H9 (cell line): Measurements from ENCODE around the gene CCR3. TPM values are rescaled to one million over a fixed set of nuclear protein-coding genes. Genes with fewer than 3 reads are reported as not detected.

Experiments
- DNase-seq: peaks from one replicate; pipeline ENCODE4 v3.0.0-alpha.2; 2017
- H2AFZ ChIP-seq: one replicate; pipeline ENCODE4 v1.6.1; 2013; ENCODE audit warnings: mild to moderate bottlenecking, low read length, control low read depth, moderate library complexity
- H2AK5ac ChIP-seq: 2 replicates; pipeline ENCODE4 v1.6.1; 2013; ENCODE audit warnings: low read length, control low read depth, mixed read lengths; ENCODE audit not compliant: insufficient read length
- H2BK120ac ChIP-seq: one replicate; pipeline ENCODE4 v1.6.1; 2013; ENCODE audit warnings: low read depth, mild to moderate bottlenecking, low read length, control low read depth, inconsistent platforms; ENCODE audit not compliant: poor library complexity, severe bottlenecking
- H2BK12ac ChIP-seq: 2 replicates; pipeline ENCODE4 v1.6.1; 2013; ENCODE audit warnings: low read length, control low read depth, mixed read lengths, low read depth; ENCODE audit not compliant: insufficient read length
- H2BK15ac ChIP-seq: 2 replicates; pipeline ENCODE4 v1.6.1; 2013; ENCODE audit warnings: low read depth, low read length, control low read depth
- H2BK20ac ChIP-seq: one replicate; pipeline ENCODE4 v1.6.1; 2013; ENCODE audit warnings: low read depth, mild to moderate bottlenecking, low read length, control low read depth, inconsistent platforms; ENCODE audit not compliant: poor library complexity, severe bottlenecking
- H2BK5ac ChIP-seq: 2 replicates; pipeline ENCODE4 v1.6.1; 2013; ENCODE audit warnings: low read length, control low read depth, mixed read lengths; ENCODE audit not compliant: insufficient read length
- H3K14ac ChIP-seq: 2 replicates; pipeline ENCODE4 v1.6.1; 2013; ENCODE audit warnings: low read length, control low read depth; ENCODE audit not compliant: insufficient read depth
- H3K18ac ChIP-seq: 2 replicates; pipeline ENCODE4 v1.6.1; 2013; ENCODE audit warnings: low read depth, mild to moderate bottlenecking, mixed read lengths, low read length, control low read depth; ENCODE audit not compliant: insufficient read length
- H3K23ac ChIP-seq: 2 replicates; pipeline ENCODE4 v1.6.1; 2013; ENCODE audit warnings: low read length, control low read depth, mixed read lengths, low read depth; ENCODE audit not compliant: insufficient read length
- H3K23me2 ChIP-seq: 2 replicates; pipeline ENCODE4 v1.6.1; 2013; ENCODE audit warnings: low read depth, mild to moderate bottlenecking, mixed read lengths, low read length, control low read depth; ENCODE audit not compliant: insufficient read length, poor library complexity, severe bottlenecking
- H3K27ac ChIP-seq: 2 replicates; pipeline ENCODE4 v1.5.1; 2013; ENCODE audit warnings: low read length, control low read depth, mixed read lengths, low read depth; ENCODE audit not compliant: insufficient read length
- H3K27me3 ChIP-seq: 2 replicates; pipeline ENCODE4 v1.6.1; 2013; ENCODE audit warnings: low read length, control low read depth, inconsistent platforms; ENCODE audit not compliant: insufficient read depth
- H3K4ac ChIP-seq: 2 replicates; pipeline ENCODE4 v1.6.1; 2013; ENCODE audit warnings: low read depth, mild to moderate bottlenecking, control low read depth, inconsistent platforms, low read length, moderate library complexity
- H3K4me1 ChIP-seq: 2 replicates; pipeline ENCODE4 v1.6.1; 2013; ENCODE audit warnings: low read length, control low read depth, inconsistent platforms; ENCODE audit not compliant: insufficient read depth
- H3K4me2 ChIP-seq: 2 replicates; pipeline ENCODE4 v1.6.1; 2013; ENCODE audit warnings: low read length, control low read depth, mixed read lengths; ENCODE audit not compliant: insufficient read length, insufficient read depth
- H3K56ac ChIP-seq: 2 replicates; pipeline ENCODE4 v1.6.1; 2013; ENCODE audit warnings: low read depth, mild to moderate bottlenecking, mixed read lengths, low read length, control low read depth; ENCODE audit not compliant: insufficient read length
- H3K79me1 ChIP-seq: 2 replicates; pipeline ENCODE4 v1.6.1; 2013; ENCODE audit warnings: low read depth, mild to moderate bottlenecking, moderate library complexity, low read length, control low read depth, inconsistent platforms; ENCODE audit not compliant: insufficient read depth, poor library complexity, severe bottlenecking
- H3K79me2 ChIP-seq: 2 replicates; pipeline ENCODE4 v1.6.1; 2013; ENCODE audit warnings: low read length, control low read depth, inconsistent platforms; ENCODE audit not compliant: insufficient read depth
- H3K9ac ChIP-seq: 2 replicates; pipeline ENCODE4 v1.6.1; 2013; ENCODE audit warnings: low read length, control low read depth, mixed read lengths; ENCODE audit not compliant: insufficient read length; ENCODE audit errors: extremely low read depth
- H3K9me3 ChIP-seq: one replicate; pipeline ENCODE4 v1.6.1; 2013; ENCODE audit warnings: low read depth, low read length, inconsistent platforms; ENCODE audit not compliant: control insufficient read depth
- H3T11ph ChIP-seq: one replicate; pipeline ENCODE4 v1.6.1; 2013; ENCODE audit warnings: mild to moderate bottlenecking, low read length, control low read depth, inconsistent platforms
- H4K20me1 ChIP-seq: one replicate; pipeline ENCODE4 v1.6.1; 2013; ENCODE audit not compliant: control insufficient read depth, insufficient read length, insufficient read depth
- H4K5ac ChIP-seq: 2 replicates; pipeline ENCODE4 v1.6.1; 2013; ENCODE audit warnings: low read depth, mild to moderate bottlenecking, mixed read lengths, low read length, control low read depth; ENCODE audit not compliant: insufficient read length
- H4K8ac ChIP-seq: replicated peaks from 2 replicates; pipeline ENCODE4 v1.6.1; 2013; ENCODE audit warnings: low read length, control low read depth, mixed read lengths, low read depth; ENCODE audit not compliant: insufficient read length
- H4K91ac ChIP-seq: 2 replicates; pipeline ENCODE4 v1.6.1; 2013; ENCODE audit warnings: low read depth, mild to moderate bottlenecking, moderate library complexity, mixed read lengths, low read length, control low read depth; ENCODE audit not compliant: insufficient read length
- H3K27ac Mint-ChIP-seq, 3 experiments: 2 replicates in 2 of 3; 3 replicates in 1 of 3; pipeline ENCODE4 v1.8.0; 2020 to 2021; ENCODE audit warnings: mixed read lengths in 3 of 3, mild to moderate bottlenecking in 1 of 3, moderate library complexity in 1 of 3
- H3K27me3 Mint-ChIP-seq: 2 replicates; pipeline ENCODE4 v1.8.0; 2021; ENCODE audit warnings: low read depth, mild to moderate bottlenecking, moderate library complexity, mixed read lengths
- H3K36me3 Mint-ChIP-seq, 3 experiments: 2 replicates in 2 of 3; 3 replicates in 1 of 3; pipeline ENCODE4 v1.8.0; 2020 to 2021; ENCODE audit warnings: low read depth in 3 of 3, mixed read lengths in 3 of 3; ENCODE audit not compliant: insufficient read depth in 1 of 3
- H3K4me1 Mint-ChIP-seq, 2 experiments: 2 replicates each; pipeline ENCODE4 v1.8.0; 2020; ENCODE audit warnings: mixed read lengths in 2 of 2
- H3K4me3 Mint-ChIP-seq, 2 experiments: 2 replicates in 1 of 2; 3 replicates in 1 of 2; pipeline ENCODE4 v1.8.0; 2020 to 2021; ENCODE audit warnings: mild to moderate bottlenecking in 2 of 2, mixed read lengths in 2 of 2, moderate library complexity in 1 of 2
- H3K9me3 Mint-ChIP-seq, 2 experiments: 2 replicates in 1 of 2; 3 replicates in 1 of 2; pipeline ENCODE4 v1.8.0; 2020; ENCODE audit warnings: mild to moderate bottlenecking in 2 of 2, mixed read lengths in 2 of 2, moderate library complexity in 1 of 2
- WGBS: extraction: QIAGEN DNeasy Blood & Tissue Kit; methylation state at CpG from one replicate; pipeline ENCODE4 v1.1.7; 2013; ENCODE audit warnings: missing lambda C conversion rate, low lambda C conversion rate, mixed read lengths; ENCODE audit not compliant: insufficient read length; ENCODE audit errors: extremely low coverage; 5-methylcytosine and 5-hydroxymethylcytosine counted together
- total RNA-seq: library from RNA; stranded (reverse); gene quantifications from 2 replicates; pipeline ENCODE4 v1.2.1, GENCODE V29; 2021
- TF ChIP-seq, protein P1 (sequence below): fragments of 200-600 bp; sonication (generic); conservative IDR thresholded peaks from 3 replicates; pipeline ENCODE4 v1.8.0; 2021; ENCODE audit warnings: antibody characterized with exemption, mild to moderate bottlenecking

CCR3 gene
- total RNA-seq, 1 experiment from 2014 or later = not detected

DNA sequence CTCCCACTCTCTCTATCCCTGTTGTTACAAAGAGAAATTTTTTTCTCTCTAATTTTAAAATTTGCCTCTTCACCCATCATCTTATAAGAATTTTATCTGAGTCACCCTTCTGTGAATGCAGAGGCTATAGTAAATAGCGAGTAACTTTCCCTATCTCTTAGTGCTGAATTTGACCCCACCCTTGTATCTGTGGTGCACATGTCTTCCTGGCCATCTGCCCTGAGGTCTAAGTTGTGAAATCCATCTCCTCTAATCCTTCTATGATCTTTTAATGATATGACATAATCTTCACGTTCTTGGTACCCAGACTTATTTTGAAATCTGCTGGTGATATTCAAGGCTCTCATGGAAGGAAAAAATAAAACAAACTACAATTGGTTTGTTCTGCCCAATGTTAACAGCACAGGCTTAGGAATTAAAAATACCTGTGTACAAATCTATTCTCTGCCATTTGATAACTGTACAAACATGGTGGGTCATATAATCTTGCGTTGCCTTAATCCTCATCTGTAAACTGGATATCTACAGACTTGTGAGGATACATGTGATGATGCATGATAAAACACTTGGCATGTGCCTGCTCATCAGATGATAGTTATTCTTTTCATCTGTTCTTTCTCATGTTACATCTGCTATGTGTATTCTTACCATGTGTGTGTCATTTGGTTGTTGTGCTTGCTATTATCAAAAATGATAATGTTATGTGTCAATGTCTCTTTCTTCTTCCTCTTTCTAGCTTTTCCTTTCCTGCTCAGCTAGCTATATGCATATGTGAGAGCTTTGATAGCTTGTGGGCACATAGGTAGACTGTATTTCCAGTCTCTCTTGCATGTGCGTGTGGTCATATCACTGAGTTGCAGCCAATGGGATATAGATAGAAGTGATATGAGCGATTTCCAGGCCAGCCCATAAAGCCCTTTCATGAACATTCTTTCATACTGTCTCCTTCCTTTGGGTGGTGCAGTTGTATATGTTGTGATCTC is 13.7 kb upstream of the CCR3 start:
- H3K4me2 ChIP-seq = no peak overlapping the region
- no peaks in the 10 kb centered on the region for H3K36me3 Mint-ChIP-seq
- no peaks in the 10 kb centered on the region for H3K79me1 ChIP-seq
- H3K4me1 Mint-ChIP-seq = no peaks in the 10 kb centered on the region
- TF ChIP-seq, protein P1, sequence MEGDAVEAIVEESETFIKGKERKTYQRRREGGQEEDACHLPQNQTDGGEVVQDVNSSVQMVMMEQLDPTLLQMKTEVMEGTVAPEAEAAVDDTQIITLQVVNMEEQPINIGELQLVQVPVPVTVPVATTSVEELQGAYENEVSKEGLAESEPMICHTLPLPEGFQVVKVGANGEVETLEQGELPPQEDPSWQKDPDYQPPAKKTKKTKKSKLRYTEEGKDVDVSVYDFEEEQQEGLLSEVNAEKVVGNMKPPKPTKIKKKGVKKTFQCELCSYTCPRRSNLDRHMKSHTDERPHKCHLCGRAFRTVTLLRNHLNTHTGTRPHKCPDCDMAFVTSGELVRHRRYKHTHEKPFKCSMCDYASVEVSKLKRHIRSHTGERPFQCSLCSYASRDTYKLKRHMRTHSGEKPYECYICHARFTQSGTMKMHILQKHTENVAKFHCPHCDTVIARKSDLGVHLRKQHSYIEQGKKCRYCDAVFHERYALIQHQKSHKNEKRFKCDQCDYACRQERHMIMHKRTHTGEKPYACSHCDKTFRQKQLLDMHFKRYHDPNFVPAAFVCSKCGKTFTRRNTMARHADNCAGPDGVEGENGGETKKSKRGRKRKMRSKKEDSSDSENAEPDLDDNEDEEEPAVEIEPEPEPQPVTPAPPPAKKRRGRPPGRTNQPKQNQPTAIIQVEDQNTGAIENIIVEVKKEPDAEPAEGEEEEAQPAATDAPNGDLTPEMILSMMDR = no peak
- no peaks in the 10 kb centered on the region for H3K4me1 ChIP-seq
- H3K27me3 ChIP-seq = no peaks in the 10 kb centered on the region
- no peak overlapping the region for H3K56ac ChIP-seq
- no peaks in the 10 kb centered on the region for H3K79me2 ChIP-seq
- H4K8ac ChIP-seq = no peak overlapping the region
- no peak overlapping the region for H3K27ac Mint-ChIP-seq
- H4K91ac ChIP-seq = no peak overlapping the region
- no peak overlapping the region for H3K23ac ChIP-seq
- no peak overlapping the region for H2AK5ac ChIP-seq
- H2BK20ac ChIP-seq = no peak overlapping the region
- H4K5ac ChIP-seq = no peak overlapping the region
- H3K4me3 Mint-ChIP-seq = no peak overlapping the region
- H3K9ac ChIP-seq = no peak overlapping the region
- H4K20me1 ChIP-seq = no peaks in the 10 kb centered on the region
- no peak overlapping the region for H2BK120ac ChIP-seq
- H2BK15ac ChIP-seq = no peak overlapping the region
- no CpG with 5 or more reads among the region's 5 CpGs for WGBS
- H3K18ac ChIP-seq = no peak overlapping the region
- H3K27ac ChIP-seq = no peak overlapping the region
- H3K9me3 ChIP-seq = no peaks in the 10 kb centered on the region
- no peak overlapping the region for H3K4ac ChIP-seq
- no peak overlapping the region for H2AFZ ChIP-seq
- no peak overlapping the region for H2BK5ac ChIP-seq
- H3T11ph ChIP-seq = no peak overlapping the region
- H3K27me3 Mint-ChIP-seq = peaks cover 5% of the 10 kb centered on the region; the same call in 1 of the 2 replicates
- no peak overlapping the region for H3K14ac ChIP-seq
- H2BK12ac ChIP-seq = no peak overlapping the region
- H3K9me3 Mint-ChIP-seq = peaks cover 2 to 6% of the 10 kb centered on the region in 2 experiments; a peak in 3 of 5 replicates
- no peak for DNase-seq
- no peaks in the 10 kb centered on the region for H3K23me2 ChIP-seq
